ENCODE results near the gene SPPL2C.

- TF ChIP-seq CTCF (IDR thresholded peaks at IDR 0.05) (no peak), POLR2A (IDR thresholded peaks at IDR 0.05) (no peak)
These were observed 23.0 kb downstream of the SPPL2C start for GRCh38 chr17:45867702-45868101.

Data from gastroesophageal sphincter (tissue), 3 donors.